ENCODE measurements around the gene ALKBH3. TPM values are rescaled to one million over a fixed set of nuclear protein-coding genes. Genes with fewer than 3 reads are reported as not detected.

ALKBH3 gene
- polyA plus RNA-seq (2013, experiment 1 of 2; ENCODE audit: insufficient read length) = 34.3 TPM
- polyA plus RNA-seq (2013, experiment 2 of 2; ENCODE audit: insufficient read length) = 26.7 TPM

DNA sequence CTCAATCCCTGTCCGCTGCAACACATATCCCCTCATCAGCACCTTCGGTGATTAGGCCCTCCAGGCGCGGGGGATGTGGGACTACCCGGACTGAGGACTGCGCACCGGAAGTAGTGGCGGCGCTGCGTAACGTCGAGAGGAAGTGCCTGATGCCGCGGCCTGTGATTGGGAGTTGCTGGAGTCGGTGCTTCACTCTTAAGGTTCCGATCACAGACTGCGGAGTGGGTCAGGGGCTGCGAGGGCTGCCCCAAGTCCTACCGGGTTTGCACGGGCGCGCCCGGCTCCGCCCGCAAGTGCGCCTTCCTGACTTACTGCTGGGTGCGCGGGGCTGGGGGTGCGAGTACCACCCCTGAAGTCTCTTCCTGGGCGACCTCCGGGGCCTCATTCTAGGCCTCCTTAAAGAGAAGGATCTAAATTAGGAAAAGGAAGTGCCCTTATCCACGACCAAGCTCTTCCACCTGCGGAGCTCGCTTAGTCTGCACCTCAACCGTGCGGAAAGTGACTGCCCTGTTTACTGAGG lies at the start of gene ALKBH3:
ALKBH3 (plus strand) TSS at position 192 of the 520 bp plus-strand sequence. CDS start 1,822 bp downstream, outside the sequence.
- DNase-seq = peak; percentile 94

GRCh38 chr11:43830928-43831440 lies 49.6 kb upstream of the ALKBH3 start:
- DNase-seq = peak; percentile 100

GRCh38 chr11:43832536-43832935 lies 48.1 kb upstream of the ALKBH3 start:
- DNase-seq = no peak

DNA sequence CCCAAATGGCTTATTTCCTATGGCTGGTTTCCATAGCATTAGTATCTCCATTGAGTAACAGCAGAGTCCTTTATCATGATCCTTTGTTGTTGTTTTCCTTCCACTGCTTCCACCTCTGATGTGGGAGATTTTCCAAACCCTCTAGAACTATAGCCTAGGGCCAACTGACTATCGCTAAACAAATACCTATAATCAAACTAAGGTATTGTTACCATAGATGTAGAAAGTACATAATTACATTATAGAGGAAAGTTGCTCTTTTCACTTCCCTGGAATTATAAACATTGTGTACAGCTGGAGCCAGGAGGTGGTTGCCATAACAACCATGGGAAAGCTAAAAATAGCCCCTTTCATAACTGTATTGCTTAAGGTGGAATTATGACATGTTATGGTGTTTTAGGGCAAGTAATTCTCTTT lies 47.0 kb upstream of the ALKBH3 start:
- DNase-seq = peak; percentile 58

- no peak for DNase-seq
Measured at GRCh38 chr11:43834286-43834685, 46.3 kb upstream of the ALKBH3 start.

DNA sequence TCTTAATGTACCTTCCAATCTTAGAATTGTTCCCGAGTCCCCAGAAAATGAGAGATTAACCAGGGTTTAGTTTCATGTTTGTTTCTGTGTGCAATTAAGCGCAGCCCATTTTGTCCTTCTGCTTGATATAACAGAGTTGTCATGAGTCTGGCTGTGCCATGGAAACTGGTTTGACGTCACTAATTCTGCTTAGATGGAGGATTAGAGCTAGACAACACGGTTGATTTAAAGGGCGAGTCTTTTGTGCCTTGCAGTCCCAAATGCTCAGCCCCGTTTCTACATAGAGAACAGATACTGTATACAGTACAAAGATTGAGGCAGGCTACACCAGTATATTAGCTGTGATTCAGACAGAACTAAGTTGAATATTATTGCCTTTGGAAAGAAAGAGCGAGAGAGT lies 45.5 kb upstream of the ALKBH3 start:
- no peak for DNase-seq

- DNase-seq = no peak
Measured at GRCh38 chr11:43837879-43838278, 42.8 kb upstream of the ALKBH3 start.

DNA sequence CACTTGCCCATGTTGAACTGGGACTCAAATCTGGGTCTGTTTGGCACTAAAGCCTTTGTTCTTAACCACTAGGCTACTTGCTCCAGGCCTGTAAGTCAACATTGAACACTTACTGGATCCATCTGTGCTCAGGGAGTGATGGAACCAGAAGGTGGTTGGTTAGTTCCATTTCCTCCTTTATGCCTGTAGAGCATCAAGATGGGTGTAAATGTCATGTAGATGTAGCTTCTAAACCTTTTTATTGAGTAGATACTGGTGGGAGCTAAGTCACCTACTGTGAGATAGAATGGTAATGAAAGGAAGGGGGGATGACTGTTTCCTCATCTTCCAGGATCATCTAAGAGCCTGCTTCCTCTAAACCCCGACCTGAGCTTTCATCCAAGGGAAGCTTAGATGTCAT lies 38.6 kb upstream of the ALKBH3 start:
- no peak for DNase-seq

DNA sequence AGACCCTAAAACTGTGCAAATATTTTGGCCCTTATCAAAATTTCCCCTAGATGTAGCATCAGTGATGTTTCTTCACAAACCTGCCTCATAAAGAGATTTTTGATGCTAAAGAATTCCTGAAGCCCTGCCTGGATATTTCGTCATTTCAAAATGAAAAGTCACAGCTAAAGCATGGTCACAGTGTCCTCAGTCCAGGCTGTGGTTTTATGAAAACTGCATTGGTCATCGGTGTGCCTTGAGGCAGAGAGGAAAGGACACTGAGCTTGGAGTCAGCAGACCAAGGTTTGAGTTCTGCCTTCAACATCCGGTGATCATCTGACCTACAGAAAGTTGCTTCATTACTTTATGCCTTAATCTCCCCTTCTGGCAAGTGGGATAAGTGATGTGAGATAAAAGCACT lies 34.8 kb upstream of the ALKBH3 start:
- no peak for DNase-seq

DNA sequence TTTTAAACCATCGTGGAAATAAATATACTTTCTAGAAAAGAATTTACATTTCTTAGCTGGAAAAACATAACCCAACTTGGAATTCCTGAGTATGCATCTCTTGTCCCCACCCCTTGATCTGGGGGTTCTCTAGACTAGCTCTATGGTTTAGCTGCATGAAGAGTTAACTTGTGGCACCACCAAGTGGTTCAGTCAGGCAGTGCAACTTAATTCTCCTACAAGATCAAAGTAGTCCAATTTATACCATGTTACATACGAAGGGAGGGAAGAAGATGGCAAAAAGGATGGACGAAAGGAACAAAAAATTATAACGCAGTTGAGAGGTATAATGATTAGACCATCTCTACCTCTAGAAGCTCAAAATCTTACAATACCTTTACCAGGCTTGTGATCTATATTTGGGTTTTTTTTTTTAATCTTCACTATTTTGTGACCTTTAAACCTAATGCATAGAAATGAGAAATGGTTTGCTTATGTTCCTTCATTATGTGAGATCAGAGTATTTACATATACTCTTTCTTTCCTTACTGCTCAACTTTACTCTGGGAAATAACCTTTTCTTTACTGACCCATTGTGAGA lies 28.5 kb upstream of the ALKBH3 start:
- peak; percentile 79 for DNase-seq

DNA sequence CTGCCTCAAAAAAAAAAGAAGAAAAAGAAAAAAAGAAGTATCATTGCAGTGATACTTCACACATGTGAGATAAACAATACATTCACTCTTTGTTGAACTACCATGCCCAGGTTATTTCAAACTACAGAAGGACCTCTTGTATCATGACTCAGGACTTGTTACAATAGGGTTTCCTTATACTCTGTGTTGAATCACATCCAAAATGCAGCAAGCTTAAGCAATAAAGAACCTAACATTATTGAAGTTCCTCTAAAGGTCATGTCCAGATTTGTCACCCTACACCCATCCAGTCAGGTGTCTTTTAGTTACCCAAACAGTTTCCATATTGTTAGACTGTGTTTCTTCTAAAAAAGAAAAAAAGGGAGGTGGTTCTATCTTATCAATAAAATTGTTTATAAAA lies 26.9 kb upstream of the ALKBH3 start:
- DNase-seq = no peak

GRCh38 chr11:43856993-43857392 lies 23.6 kb upstream of the ALKBH3 start:
- DNase-seq = no peak

GRCh38 chr11:43861141-43861540 lies 19.5 kb upstream of the ALKBH3 start:
- no peak for DNase-seq

- DNase-seq = peak; percentile 68
Measured at GRCh38 chr11:43866520-43866919, 14.1 kb upstream of the ALKBH3 start.

DNA sequence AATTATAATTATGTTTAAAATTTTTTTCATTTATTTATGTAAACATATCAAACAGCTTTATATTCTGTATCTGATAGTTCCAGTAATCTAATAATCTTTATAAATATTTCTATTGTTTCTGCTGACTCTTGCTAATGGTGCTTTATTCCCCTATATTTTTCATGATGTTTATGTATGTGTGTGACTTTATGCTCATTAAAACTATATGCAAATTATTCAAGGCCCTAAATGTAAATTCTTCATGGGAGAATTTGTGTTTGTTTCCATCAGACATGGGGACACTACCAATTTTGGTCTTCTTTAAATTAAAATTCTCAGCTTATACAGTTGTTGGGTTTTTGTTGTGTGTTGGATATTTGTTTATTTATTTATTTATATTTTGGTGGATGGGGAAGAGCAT lies 13.7 kb upstream of the ALKBH3 start:
- DNase-seq = no peak

GRCh38 chr11:43868852-43869567 lies 11.6 kb upstream of the ALKBH3 start:
- peak; percentile 59 for DNase-seq

DNA sequence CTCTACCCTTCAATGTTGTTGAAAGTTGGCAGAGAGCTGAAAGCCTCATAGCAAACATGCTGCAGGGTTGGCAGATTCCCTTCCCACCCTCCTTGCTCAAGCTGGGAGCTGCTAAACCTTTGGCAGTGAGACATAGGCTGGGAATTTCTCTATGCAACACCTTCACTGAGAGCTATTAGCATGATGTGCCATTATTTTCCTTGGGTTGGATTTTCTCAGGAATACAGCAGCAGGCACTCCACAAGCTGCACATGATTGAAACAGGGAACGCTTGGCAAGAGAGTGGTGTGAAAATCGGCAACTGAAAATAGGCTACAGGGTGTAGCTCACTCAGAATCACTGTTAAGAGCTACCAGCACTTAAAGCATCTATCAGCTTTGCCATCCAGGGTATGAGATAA lies 9.6 kb upstream of the ALKBH3 start:
- no peak for DNase-seq

- DNase-seq = no peak
Measured at GRCh38 chr11:43872995-43873394, 7.6 kb upstream of the ALKBH3 start.

DNA sequence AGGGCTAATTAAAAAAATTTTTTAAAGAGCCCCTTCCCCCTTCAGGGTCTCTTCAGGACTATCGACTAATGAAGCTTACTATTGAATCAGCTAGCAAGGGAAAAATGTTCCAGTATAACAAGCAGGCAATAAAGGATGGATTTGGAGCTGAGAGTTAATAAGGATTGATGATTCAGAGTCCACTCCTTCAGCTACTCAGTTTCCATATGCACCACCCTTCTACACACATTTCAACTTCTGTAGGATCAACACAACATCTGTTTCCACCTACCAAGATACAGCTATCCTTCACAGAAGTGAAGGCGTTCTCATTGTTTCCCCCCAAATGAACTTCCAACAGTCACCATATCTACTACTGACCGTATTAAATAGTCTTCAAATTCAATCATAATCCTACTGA lies 6.6 kb upstream of the ALKBH3 start:
- DNase-seq = no peak

DNA sequence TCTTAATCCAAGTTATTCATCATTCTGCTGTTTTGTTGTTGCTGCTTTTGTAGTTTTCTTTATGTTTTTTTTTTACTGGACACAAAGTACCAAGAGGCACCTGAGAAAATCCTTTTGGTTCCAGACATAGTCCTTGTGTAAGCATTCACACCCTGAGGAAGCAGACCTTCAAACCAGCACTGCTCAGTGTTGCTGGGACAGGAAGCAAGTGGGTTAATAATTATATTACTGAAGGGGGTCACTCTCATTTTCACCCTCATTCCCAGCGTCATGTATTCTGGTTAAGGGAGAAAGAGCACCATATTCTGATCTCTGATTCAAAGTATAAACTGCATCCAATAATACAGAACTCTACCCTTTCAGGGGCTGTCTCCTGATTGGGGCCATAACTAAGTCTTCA lies 5.9 kb upstream of the ALKBH3 start:
- no peak for DNase-seq

DNA sequence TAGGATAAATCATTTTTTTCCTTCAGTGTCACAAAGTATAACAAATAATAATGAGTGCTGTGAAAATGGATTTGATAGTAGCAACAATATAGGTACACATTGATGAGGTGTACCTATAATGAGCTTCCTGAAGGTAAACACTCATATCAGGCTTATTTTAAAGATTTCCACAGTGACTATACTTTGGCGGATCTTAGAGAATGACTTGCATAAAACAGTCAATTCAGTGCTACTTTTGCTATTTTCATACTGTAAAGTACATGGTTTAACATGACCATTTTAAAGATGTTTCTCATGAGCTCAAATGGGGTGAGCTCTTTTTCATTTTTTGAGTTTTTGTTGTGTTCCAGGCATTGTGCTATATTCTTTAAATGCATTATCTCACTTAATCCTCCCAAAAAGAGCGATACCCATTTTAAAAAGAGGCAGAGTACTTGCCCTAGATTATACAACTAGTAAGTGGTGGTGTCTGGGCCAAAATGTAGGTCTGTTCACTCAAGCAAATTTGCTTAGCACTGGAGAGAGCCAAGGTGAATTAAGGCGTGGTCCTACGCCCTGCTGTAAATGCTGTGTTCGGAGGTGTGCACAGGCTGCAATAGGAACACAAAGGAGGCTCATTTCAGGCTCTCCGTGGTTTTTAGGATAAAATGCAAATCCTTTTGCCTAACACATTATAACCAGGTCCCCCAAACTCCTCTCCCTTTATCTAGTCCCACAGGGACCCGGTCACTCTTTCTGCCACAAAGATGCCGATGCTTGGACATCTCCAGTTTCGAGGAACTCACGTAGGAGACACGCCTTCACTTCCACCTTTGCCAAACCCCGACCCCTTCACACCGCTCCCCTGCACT lies 617 bp upstream of the ALKBH3 start:
- DNase-seq = no peak

DNA sequence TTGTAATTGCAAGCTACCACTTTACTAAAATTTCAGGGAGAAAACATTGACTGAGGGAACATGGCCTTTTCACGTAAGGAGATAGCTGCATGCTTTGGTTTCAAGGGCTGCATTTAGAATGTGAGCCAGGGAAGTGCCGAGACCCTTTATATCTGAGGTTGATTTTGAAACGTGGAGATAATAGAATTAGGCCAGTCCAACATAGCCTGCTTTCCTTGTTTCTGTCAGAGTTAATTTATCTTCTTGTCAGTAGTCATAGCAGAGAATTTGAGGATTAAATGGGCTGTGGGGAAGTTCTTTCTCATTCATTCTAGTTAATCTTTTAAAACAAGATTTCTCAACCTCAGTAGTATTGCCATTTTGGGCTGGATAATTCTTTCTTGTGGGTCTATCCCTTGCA lies 12.2 kb downstream of the ALKBH3 start:
- no peak for DNase-seq

GRCh38 chr11:43894546-43894945 lies 13.9 kb downstream of the ALKBH3 start:
- no peak for DNase-seq

Data from fibroblast of skin of back (primary cell).